DMS114 treated with DMSO at 0.1 percent for 48 hours (cell line): ENCODE results near the gene SYCE3.
"Not testable (repeated sequence)": the region's sequence is repeated elsewhere in the genome, so short reads cannot be mapped to it uniquely, and the experiment has no call there.

Source experiments
- DNase-seq: peaks from one replicate; lab custom pipeline; 2025; ENCODE audit not compliant: unreplicated experiment; lab: John Stamatoyannopoulos, UW

The SYCE3 gene

DNA sequence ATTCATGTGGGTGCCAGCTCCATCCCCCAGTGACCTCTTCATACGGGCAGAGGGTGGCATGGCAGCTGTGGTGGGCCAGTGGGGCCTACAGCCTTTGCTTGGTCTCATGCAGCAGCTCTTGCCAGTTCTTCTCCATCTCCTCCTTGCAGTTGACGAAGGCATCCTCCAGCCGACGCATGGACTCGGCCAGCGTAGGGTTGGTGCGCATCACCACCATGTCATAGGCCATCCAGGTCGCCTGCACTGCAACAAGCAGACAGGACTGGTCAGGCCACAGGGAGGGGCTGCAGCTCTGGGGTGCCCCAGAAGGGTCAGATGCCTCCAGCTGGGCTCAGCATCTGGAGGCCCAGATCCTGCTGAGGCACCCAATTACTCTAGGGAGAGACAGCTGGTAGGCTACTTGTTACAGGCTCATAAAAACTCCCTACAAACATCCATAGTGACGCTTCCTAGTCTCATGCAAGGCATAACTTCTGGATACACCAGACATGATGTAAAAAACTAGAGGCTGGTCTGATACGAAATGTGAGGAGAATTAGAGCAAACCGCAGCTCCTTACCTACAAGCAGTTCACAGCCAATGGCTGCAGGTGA lies 11.5 kb downstream of the SYCE3 start:
- DNase-seq = no peak

DNA sequence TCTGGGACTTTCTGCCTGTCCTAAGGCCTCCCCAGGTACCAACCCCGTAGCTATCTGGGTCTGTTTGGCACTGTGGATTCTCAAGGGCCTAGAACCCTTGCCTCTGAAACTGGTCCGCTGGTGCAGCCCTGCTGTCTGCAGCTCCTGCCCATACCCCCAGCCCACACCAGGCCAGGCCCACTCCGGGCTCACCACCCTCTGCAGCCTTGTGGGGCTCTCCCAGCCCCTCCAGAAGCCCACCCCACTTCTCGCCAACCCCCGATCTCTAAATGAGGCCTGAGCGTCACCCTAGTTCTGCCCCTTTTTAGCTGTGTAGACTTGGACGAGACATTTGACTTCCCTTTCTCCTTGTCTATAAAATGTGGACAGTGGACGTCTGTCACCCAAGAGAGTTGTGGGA lies 12.3 kb downstream of the SYCE3 start:
- DNase-seq = no peak

DNA sequence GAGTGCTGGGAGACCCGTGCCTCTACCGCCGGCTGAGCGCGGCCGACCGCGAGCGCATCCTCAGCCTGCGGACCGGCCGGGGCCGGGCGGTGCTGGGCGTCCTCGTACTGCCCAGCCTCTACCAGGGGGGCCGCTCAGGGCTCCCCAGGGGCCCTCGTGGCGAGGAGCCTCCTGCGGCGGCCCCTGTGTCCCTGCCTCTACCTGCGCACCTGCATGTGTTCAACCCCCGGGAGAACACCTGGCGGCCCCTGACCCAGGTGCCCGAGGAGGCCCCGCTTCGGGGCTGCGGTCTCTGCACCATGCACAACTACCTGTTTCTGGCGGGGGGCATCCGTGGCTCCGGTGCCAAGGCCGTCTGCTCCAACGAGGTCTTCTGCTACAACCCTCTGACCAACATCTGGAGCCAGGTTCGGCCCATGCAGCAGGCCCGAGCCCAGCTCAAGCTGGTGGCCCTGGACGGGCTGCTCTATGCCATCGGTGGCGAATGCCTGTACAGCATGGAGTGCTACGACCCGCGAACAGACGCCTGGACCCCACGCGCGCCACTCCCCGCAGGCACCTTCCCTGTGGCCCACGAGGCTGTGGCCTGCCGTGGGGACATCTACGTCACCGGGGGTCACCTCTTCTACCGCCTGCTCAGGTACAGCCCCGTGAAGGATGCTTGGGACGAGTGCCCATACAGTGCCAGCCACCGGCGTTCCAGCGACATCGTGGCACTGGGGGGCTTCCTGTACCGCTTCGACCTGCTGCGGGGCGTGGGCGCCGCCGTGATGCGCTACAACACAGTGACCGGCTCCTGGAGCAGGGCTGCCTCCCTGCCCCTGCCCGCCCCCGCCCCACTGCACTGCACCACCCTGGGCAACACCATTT lies 13.6 kb downstream of the SYCE3 start:
- DNase-seq = no peak

DNA sequence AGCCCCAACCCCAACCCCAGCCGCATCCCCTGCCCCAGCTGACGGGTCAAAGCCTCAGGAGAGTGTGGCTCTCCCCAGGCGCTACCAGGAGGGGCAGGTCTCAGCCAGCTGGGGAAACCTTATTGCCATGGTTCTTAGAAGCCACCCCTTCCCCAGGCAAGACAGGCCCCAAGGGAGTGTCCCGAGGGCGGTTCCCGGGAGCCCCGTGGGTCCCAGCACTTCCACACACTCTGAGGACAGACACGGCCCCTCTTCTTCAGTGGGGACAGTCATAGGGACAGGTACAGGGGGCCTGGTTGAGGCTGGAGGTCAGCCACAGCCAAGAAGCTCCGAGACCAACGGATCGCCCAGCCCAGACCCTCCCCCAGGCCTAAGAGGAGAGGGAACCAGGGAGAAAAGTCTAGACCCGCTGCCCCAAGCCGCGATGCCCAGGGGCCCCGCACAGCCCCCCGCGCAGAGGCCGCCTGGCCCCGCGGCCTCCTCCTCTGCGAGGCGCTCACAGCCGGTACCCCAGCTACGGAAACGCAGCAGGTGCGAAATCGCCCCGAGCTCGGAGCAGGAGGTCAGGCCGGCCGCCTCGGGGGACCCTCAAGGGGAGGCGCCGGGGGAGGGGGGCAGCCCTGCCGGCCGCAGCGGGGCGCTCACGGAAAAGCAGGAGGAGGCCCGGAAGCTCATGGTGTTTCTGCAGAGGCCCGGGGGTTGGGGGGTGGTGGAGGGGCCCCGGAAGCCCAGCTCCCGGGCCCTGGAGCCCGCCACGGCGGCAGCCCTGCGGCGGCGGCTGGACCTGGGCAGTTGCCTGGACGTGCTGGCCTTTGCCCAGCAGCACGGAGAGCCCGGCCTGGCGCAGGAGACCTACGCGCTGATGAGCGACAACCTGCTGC lies 14.4 kb downstream of the SYCE3 start:
- DNase-seq = no peak

DNA sequence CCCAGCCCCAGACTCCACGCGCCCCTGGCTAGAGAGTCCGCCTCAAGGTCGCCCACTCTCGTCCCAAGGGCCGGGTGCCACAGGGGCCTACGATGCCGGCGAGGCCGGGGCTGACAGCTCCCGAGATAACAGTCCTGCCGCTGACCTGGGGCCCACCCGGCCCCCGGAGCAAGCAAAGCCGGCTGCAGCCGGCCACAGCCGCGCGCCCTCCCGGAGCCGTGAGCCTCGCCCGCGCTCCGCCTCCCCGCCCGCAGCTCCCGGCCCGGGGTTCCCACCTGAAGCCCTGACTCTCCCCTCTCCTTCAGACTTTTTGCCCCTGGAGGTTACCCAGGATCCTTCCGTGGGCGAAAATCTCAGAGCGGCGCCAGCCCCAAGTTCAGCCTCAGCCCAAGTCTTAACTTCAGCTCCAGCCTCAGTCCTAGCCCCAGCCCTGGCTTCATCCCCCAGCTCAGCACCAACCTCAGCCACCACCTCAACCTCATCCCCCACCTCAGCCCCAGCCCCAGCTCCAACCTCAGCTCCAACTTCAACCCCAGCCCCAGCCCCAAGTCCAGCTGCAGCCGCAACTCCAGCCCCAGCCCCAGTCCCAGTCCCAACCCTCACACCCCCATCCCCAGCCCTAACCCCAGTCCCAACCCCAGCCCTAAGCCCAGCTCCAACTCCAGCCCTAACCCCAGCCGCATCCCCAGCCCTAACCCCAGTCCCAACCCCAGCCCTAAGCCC lies 15.3 kb downstream of the SYCE3 start:
- no peak for DNase-seq

DNA sequence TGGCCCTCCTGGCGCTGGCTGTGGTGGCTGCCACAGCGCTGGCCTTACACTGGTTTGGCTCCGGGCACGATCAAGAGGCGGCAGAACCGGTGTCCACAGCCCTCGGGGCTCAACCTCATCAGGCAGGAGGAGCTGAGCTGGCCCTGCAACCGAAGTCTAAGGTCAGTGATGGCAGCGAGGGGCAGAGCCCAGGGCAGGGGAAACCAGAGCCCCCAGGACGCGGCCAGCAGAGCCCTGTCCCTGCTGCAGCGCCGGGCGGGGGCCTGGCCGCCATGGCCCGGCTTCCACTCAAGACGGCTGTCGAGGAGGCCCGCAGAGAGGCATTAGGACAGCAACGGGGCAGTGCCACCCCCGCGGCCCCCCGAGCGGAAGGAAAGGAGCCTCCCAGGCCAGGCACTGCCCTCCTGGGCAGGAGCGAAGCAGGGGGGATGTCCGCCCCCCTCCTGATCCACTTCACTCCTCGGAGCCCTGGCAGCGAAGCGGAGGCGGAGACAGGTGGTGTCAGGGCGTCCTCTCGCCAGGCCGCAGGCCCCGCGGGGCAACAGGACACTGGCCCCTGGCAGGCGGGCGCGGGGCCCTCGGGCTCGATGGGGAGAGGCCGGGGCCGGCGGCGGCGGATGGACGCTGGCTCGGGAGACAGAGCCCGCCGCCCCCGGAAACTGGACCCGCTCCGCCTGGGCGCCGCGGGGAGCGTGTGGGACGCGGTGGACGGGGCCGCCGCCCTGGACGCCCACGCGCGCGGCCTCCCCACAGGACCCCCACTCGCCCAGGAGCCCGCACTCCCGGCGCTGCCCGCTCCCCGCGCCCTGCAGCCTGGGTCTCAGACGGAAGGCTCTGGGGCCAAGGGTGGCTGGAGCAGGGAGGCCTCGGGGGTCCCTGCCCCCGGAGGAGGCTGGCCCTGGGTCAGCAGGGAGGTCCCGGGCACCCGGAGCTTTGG lies 16.1 kb downstream of the SYCE3 start:
- no peak for DNase-seq

DNA sequence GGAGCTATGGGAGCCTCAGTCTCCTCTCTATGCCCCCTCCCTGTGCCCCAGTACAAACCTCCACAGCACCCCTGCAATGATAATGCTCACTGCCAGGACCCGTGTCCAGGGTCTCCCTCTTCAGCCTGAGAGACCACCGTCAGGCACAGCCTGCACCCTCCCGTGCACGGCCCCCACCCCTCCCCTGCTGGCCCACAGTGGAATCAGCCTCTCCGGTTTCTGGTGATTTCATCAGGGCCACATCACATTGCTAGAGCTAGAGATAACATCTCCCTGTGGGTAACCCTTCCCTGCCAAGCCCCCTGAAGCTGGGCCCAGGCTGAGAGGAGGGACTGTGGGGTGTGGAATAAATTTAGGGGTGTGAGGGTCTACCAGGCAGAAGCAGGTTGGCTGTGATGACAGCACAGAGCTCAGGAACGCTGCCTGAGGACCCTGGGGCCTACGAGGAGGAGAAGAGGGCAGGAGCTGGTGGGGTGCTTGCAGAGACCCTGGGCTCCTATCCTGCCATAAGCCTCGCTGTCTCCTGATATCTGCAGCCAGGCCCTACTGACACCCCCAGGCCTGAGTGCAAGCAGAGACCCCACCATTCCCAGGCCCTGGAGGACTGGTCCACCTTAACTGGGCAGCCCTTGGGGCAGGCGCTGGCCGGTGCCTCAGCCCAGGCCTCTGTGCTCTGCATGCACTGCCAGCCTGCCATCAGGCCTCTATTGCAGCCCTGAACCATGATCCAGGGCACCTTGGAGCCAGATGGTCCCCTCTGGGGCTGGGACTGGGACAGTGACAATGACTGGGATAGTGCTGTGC lies 17.0 kb downstream of the SYCE3 start, which contains the start of gene KLHDC7B:
Gene KLHDC7B, plus strand, starts transcription at position 378 of the 804 bp plus-strand sequence. Its CDS starts 345 bp downstream, at position 723.
- DNase-seq = peak; percentile 14

DNA sequence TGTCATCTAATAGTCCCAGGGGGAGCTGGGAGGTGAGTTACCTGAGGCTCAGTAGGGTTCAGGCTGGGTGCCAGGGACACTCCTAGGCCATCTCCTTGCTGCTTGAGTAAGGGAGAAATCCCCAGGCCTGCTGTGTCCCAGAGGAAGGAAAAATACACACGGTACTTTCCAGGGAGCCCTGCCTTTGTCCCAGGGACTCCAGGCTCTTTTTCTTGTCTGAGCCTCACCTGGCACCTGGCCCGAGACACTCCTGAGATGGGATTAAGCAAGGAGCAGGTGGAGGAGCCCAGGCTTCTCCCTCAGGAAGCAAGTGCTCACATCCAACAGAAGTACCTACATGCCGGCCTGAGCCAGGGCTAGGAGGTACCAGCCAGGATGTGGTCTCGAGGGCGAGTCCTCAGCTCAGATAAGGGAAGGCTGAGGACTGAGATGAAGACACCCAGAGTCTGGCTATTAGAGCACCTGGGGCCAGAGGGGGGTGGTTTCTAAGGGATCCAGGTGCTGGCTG lies 17.9 kb downstream of the SYCE3 start:
- no peak for DNase-seq

DNA sequence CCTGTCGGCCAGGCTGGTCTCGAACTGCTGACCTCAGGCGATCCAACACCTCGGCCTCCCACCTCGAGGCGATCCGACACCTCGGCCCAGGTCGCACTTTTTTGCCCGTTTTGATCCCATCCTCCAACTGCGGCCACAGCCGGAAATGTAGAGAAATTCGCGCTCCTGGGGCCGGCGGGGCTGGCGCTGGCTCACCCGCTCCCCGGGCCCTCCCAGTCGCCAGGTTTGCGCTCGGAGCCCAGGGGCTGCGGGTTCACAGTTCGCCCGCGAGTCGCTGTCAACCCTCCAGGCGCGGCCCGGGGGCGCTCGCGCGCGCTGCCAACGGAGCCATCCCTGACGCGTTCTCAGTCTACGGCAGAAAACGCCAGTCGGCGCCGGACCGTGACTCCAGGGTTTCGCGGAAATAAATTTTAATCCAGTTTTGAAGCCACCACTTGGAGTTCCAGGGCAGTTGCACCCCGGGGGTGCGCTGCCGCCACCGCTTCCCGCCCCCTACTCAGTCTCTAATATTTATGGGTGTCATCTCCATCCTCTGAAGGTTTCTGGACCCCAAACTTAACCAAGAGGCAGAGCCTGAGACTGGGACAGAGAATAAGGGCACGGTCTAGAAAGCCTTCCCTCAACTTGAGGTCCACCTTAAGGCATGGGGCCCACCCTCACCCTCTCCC lies 18.5 kb downstream of the SYCE3 start:
- DNase-seq = peak; percentile 27

DNA sequence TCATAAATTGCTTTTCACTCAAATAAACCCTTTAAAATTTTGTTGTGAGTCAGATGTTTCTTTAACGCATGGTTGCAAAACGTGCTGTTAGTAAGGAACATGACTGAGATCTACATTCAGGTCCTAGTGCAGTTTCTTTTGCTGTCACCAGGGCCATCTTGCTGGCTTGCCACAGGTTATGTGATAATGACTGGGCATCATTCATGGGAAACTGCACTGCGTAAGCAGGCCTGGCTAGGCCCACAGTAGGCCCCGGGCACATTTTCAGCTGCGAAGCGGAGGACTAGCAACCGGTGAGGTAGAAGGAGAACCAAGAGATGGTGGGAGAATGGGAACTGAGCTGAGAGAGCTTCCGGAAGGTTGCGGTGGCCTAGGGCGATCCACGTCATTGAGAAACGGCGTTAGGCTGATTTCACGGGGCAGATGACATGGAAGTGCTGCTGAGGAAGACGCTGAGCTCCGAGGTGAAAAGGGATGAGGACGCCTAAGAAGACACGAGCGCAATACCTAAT lies 20.2 kb downstream of the SYCE3 start:
- no peak for DNase-seq

DNA sequence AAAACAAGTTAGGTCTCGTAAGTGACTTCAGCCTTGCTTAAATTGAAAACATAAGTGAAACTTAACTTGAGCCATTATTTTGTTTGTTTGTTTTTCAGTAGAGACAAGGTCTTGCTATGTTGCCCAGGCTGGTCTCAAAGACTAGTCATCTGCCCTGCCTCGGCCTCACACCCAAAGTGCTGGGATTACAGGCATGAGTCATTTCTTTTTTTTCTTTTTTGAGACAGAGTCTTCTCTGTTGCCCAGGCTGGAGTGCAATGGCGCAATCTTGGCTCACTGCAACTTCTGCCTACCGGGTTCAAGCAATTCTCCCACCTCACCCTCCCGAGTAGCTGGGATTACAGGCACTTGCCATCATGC lies 21.1 kb downstream of the SYCE3 start:
- not testable (repeated sequence) for DNase-seq

DNA sequence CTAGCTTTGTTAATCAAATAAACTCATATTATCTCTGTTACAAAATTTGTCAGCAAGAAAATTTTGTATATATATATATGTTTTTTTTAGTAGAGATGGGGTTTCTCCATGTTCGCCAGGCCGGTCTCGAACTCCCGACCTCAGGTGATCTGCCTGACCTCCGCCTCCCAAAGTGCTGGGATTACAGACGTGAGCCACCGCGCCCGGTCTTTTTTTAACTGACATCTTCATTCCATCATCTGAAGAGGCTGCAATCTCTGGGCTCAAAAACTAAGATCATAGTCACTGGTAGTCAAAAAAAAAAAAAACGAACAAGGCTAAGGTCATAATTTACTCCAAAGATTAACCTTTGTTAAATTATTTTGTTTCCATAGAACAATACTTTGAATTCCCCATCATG lies 22.3 kb downstream of the SYCE3 start:
- DNase-seq = no peak

DNA sequence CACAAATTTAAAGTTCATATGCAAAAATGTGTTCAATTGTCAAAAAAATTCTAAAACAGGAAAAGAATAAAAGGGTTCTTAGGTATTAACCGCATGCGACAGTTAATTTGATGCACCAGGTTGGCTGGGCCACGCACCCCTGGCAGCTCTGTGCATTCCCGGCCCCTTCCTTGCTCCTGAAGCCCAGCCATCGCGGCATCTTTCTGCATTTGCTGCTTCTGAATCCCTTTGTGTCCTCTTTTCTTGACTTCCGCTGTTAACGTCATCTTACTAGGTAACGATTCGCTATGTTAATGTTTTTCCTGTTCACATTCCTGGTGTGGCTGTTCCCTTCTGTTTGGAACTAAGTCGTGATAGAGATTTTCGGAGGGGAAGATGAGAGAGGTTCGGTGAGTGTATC lies 25.0 kb downstream of the SYCE3 start:
- no peak for DNase-seq

DNA sequence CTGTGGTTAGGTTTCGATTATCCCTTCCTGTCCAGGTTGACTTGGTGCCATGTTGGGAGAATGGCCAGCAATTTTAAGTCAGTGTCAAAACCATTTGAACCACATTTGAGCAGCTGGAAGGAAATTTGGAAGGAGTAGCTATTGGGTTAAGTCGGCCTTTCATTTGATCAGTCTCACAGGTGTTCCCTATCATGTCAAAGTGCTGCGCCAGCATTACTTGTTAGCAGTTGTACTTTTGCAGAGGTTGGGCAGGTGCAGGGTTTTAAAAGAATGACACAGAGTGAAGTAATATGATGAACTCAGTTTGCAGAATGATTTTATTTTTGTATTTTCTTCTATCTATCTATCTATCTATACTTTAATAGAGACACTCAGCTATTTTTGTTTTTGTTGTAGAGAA lies 26.5 kb downstream of the SYCE3 start:
- DNase-seq = no peak

DNA sequence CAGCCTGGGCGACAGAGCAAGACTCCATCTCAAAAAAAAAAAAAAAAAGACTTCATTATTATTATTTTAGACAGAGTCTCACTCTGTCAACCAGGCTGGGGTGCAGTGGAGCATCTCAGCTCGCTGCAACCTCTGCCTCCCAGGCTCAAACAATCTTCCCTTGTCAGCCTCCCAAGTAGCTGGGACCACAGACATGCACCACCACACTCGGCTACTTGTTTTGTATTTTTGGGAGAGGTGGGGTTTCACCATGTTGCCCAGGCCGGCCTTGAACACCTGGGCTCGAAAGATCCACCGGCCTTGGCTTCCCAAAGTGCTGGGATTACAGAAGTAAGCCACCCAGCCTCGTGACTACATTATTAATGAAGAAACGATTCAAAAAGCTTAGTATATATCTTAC lies 27.6 kb downstream of the SYCE3 start:
- no peak for DNase-seq

DNA sequence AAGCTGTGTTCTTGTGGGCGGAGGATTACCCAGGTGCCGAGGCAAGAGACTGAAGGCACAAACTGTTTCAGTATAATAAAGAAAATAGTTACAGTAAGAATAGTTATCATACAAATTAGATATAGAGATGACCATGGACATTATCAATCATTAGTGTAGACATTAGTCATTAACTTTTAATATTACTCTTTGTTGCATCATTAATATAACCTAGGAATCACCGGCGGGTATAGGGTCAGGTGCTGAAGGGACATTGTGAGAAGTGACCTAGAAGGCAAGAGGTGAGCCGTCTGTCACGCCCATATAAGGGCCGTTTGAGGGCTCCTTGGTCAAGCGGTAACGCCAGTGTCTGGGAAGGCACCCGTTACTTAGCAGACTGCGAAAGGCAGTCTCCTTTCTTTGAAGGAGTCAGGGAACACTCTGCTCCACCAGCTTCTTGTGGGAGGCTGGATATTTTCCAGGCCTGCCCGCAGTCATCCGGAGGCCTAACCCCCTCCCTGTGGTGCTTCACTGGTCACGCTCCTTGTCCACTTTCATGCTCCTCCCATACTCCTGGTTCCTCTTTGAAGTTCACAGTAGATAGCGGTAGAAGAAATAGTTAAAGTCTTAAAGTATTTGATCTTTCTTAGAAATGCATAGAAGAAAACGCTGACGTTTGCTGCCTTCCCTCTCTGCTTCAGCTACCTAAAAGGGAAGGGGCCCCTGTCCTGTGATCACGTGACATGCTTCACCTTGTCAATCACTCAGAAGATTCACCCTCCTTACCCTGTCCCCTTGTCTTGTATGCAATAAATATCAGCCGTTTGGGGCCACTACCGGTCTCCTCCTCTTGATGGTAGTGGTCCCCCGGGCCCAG lies 28.6 kb downstream of the SYCE3 start:
- DNase-seq = not testable (repeated sequence)
